ENCODE results near the gene TCEAL1.
"Not testable (repeated sequence)": the region's sequence is repeated elsewhere in the genome, so short reads cannot be mapped to it uniquely, and the experiment has no call there.

The TCEAL1 gene, protein sequence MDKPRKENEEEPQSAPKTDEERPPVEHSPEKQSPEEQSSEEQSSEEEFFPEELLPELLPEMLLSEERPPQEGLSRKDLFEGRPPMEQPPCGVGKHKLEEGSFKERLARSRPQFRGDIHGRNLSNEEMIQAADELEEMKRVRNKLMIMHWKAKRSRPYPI

DNA sequence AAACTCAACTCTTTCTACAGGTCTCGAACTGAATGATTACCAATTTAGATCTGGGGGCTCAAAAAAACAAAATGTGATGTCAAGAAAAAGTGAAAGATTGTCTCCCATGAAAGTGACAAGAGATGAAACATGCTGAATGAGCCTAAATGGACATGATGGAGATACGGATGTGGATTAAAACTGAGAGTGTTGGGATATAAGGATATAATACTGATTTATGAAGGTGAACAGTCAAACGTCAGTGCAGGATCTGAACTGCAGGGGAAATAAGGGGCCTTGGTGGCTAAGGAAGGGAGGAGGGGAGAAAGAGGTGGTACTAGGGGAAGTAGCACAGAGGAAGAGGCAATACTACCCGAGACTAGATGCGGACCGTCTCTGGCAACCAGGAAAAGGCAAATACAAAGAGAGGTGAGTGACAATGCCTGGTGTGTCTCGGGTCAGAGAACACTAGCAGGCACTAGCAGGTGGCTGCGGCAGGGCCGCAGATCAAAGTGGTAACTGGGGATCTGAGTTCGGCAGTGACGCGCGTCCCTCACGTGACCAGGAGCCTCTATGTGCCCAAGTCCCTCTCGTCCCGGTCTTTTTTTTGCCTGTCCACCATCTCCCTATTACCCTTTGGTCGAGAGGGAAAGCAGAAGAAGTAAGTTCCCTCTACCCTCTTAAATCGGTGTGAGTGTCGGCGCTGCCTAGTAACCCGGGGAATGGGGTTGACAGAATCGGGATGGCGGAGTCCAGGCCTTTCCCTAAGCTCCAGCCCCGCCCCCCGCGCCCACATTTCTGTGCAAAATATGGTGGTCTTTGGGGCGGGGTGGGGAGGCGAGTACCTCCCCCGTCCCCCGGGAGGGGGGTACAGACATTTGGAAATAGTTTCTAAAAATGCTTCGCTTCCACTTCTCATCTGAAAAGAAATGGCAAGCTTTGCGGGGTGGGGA, at the start of gene TCEAL1:
Gene TCEAL1 (plus strand): TSS at position 590 of the 932 bp plus-strand sequence. CDS start 942 bp downstream, outside the sequence.
- TF ChIP-seq CTCF (IDR thresholded peaks at IDR 0.05; ENCODE audit: low read depth, low read length) = no peak
- DNase-seq (ENCODE audit: extremely low read depth, low read depth) = no peak

DNA sequence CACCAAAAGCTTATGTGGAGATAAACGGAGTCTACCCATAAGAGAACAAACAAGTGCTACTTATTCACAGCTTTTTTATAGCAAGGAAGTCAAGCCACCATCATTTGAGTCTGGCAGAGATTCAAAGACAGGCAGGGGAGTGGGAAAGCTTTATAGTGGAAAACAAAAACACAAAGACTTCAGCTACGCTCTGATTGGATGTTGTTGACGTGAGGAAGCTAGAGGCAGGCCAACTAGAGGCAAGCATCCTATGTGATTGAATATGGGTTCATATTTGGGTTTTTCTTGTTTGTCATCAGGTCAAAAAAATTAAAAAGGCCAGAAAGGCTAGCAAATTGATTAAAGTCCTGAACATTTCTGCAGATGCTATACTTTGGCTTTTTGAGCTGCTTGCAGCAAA, 44.2 kb upstream of the TCEAL1 start:
- no peak for TF ChIP-seq CTCF (IDR thresholded peaks at IDR 0.05; ENCODE audit: low read depth, low read length)
- no peak for DNase-seq (ENCODE audit: extremely low read depth, low read depth)

DNA sequence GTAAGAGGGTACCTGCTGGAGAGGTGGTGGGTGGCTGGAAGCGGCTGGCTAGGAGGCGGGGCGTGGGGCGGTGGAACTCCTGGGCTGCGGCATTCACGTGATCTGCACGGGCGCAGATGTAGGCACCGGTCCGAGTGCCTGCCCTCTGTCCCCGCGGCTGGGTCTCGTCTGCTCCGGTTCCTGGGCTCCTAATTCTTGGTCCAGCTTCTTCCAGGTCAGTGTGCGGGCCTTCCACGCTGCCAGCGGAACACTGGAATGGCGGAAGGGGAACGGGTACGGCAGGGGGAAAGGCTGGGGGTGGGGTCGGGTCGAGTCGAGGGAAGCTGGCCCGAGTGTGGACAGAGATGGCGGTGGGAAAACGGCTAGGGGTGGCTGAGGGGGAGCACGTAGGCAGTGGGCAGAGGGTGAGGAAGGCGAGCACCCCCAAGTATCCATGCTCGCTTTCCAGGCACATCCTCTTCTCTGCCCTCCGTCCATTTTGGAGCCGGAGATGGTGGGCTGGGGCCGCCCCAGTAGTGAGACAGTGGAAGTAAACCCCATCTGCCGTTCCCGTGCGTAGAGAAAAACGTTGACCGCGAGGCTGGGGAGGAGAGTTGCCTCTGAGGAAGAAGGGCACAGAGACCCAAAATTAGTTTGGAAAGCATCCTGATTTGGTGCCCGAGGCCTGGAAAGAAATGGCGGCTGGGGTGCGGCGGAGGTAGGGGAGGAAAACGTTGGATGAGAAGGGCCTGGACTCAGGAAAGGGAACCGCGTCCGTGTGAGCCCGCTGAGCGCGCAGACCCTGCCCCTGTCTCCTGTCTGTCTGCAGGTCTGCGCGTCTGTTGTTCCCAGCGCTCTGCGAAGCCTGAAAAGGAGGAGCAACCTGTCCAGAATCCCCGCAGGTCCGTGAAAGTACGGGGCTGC, 43.1 kb upstream of the TCEAL1 start, which contains the start of gene TCEAL4:
Gene TCEAL4 (plus strand): TSS at position 105 of the 903 bp plus-strand sequence. CDS start 1,161 bp downstream, outside the sequence.
- DNase-seq (ENCODE audit: extremely low read depth, low read depth) = no peak
- TF ChIP-seq CTCF (IDR thresholded peaks at IDR 0.05; ENCODE audit: low read depth, low read length) = no peak

DNA sequence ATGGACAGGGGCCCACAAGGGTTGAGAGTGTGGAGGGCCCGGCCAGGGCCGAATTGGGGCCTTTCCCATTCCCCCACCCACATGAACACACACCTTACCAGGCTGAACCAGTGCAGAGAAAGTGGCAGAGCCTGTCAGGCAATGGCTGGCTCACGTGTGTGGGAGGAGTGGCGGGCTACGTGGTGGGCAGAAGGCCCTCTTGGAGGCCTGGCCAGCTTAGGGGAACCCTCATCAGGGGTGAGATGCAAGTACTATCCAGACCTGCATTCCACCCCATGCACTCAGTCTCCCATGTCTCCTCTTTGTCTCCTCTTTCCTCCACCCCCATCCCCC, 42.5 kb upstream of the TCEAL1 start:
- DNase-seq (ENCODE audit: extremely low read depth, low read depth) = no peak
- TF ChIP-seq CTCF (IDR thresholded peaks at IDR 0.05; ENCODE audit: low read depth, low read length) = no peak

DNA sequence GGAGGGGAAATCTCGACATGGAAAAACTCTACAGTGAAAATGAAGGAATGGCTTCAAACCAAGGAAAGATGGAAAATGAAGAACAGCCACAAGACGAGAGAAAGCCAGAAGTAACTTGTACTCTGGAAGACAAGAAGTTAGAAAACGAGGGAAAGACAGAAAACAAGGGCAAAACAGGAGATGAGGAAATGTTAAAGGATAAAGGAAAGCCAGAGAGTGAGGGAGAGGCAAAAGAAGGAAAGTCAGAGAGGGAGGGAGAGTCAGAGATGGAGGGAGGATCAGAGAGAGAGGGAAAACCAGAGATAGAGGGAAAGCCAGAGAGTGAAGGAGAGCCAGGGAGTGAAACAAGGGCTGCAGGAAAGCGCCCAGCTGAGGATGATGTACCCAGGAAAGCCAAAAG, 42.1 kb upstream of the TCEAL1 start:
- no peak for DNase-seq (ENCODE audit: extremely low read depth, low read depth)
- TF ChIP-seq CTCF (IDR thresholded peaks at IDR 0.05; ENCODE audit: low read depth, low read length) = no peak

- not testable (repeated sequence) for DNase-seq (ENCODE audit: extremely low read depth, low read depth)
Measured at GRCh38 chrX:103592295-103592694, 36.5 kb upstream of the TCEAL1 start.

DNA sequence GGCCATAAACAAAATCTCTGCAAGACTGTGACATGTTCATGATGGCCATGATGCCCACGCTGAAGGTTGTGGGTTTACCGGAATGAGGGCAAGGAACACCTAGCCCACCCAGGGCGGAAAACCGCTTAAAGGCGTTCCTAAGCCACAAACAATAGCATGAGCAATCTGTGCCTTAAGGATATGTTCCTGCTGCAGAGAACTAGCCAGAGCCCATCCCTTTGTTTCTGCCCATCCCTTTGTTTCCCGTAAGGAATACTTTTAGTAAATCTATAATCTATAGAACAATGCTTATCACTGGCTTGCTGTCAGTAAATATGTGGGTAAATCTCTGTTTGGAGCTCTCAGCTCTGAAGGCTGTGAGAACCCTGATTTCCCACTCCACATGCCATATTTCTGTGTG, 33.6 kb upstream of the TCEAL1 start:
- not testable (repeated sequence) for DNase-seq (ENCODE audit: extremely low read depth, low read depth)
